ENCODE measurements around the gene LRP1.
"Not testable (repeated sequence)": the region's sequence is repeated elsewhere in the genome, so short reads cannot be mapped to it uniquely, and the experiment has no call there.

The LRP1 gene

GRCh38 chr12:57112492-57113294 lies 15.6 kb upstream of the LRP1 start:
- no peak for DNase-seq (ENCODE audit: low spot score)

- DNase-seq (ENCODE audit: low spot score) = no peak
These were observed 11.6 kb upstream of the LRP1 start for GRCh38 chr12:57116580-57117281.

- no peak for DNase-seq (ENCODE audit: low spot score)
These were observed 9.5 kb upstream of the LRP1 start for GRCh38 chr12:57118711-57119271.

- no peak for DNase-seq (ENCODE audit: low spot score)
These were observed 8.8 kb upstream of the LRP1 start for GRCh38 chr12:57119294-57120085.

- not testable (repeated sequence) for DNase-seq (ENCODE audit: low spot score)
These were observed 7.6 kb upstream of the LRP1 start for GRCh38 chr12:57120718-57121117.

GRCh38 chr12:57123813-57124212 lies 4.5 kb upstream of the LRP1 start:
- DNase-seq (ENCODE audit: low spot score) = no peak

- DNase-seq (ENCODE audit: low spot score) = no peak
These were observed 3.9 kb upstream of the LRP1 start for GRCh38 chr12:57124261-57124877.

- DNase-seq (ENCODE audit: low spot score) = no peak
These were observed 2.2 kb upstream of the LRP1 start for GRCh38 chr12:57126061-57126460.

GRCh38 chr12:57126561-57126960 lies 1.7 kb upstream of the LRP1 start:
- DNase-seq (ENCODE audit: low spot score) = no peak

GRCh38 chr12:57127101-57127725 lies 1.1 kb upstream of the LRP1 start:
- no peak for DNase-seq (ENCODE audit: low spot score)

GRCh38 chr12:57128519-57129247 lies 400 bp downstream of the LRP1 start:
- DNase-seq (ENCODE audit: low spot score) = no peak

- no peak for DNase-seq (ENCODE audit: low spot score)
These were observed 1.1 kb downstream of the LRP1 start for GRCh38 chr12:57129321-57129842.

GRCh38 chr12:57129889-57130288 lies 1.6 kb downstream of the LRP1 start:
- DNase-seq (ENCODE audit: low spot score) = no peak

GRCh38 chr12:57130941-57131340 lies 2.7 kb downstream of the LRP1 start:
- no peak for DNase-seq (ENCODE audit: low spot score)

GRCh38 chr12:57131896-57132744 lies 3.8 kb downstream of the LRP1 start:
- no peak for DNase-seq (ENCODE audit: low spot score)

- DNase-seq (ENCODE audit: low spot score) = no peak
These were observed 4.8 kb downstream of the LRP1 start for GRCh38 chr12:57133013-57133569.

GRCh38 chr12:57133916-57134315 lies 5.6 kb downstream of the LRP1 start:
- DNase-seq (ENCODE audit: low spot score) = no peak

GRCh38 chr12:57134949-57135348 lies 6.7 kb downstream of the LRP1 start:
- DNase-seq (ENCODE audit: low spot score) = no peak

Data from left forelimb (tissue), 1 donor.